HCT116 (cell line): Measurements from ENCODE around the gene HOXB9. TPM values are rescaled to one million over a fixed set of nuclear protein-coding genes. Genes with fewer than 3 reads are reported as not detected.

Experiments
- ATAC-seq: fragments of 200-7000 bp; cut with Tn5 transposase; 2 replicates; pipeline ENCODE4 v1.9.1; 2020; ENCODE audit warnings: mild to moderate bottlenecking, moderate library complexity
- BruUV-seq: library from RNA; stranded (reverse); fragments of 400-500 nt; replicated peaks from 2 replicates; lab custom pipeline; 2021; lab: Mats Ljungman, UMichigan
- CTCF ChIA-PET: fragments of 300-600 bp; sonication (Branson Sonifier 250); formaldehyde crosslinking; loops from one replicate; lab custom pipeline; 2021; ENCODE audit warnings: antibody characterized with exemption; lab: Charles Lee
- POLR2A ChIA-PET: fragments of 300-600, 350-600 bp; sonication (Branson Sonifier 250); formaldehyde crosslinking; loops from one replicate; lab custom pipeline; 2021; ENCODE audit warnings: antibody characterized with exemption; lab: Charles Lee
- RAD21 ChIA-PET, 2 experiments: fragments of 300-600 bp; sonication (Branson Sonifier 250); formaldehyde crosslinking; loops; one replicate each; lab custom pipeline; 2023; ENCODE audit warnings: low total read pairs in 2 of 2; ENCODE audit not compliant: uncharacterized antibody in 2 of 2, unreplicated experiment in 2 of 2, low non-redundant PET in 1 of 2; lab: Charles Lee
- DNase-seq: peaks from one replicate; pipeline ENCODE4 v3.0.0-alpha.2; 2010; ENCODE audit warnings: low read depth, low spot score
- H2AFZ ChIP-seq: fragments of 200-600 bp; shearing (Covaris generic), sonication (generic); 2 replicates; pipeline ENCODE4 v1.6.1; 2017; ENCODE audit warnings: low read depth, mixed run types, mixed read lengths, antibody characterized with exemption, low read length; ENCODE audit not compliant: poor library complexity, severe bottlenecking
- H3K27ac ChIP-seq: 2 replicates; pipeline ENCODE4 v1.5.1; 2012; ENCODE audit warnings: low read depth, low read length
- H3K27me3 ChIP-seq: fragments of 200-600 bp; sonication (generic); 2 replicates; pipeline ENCODE4 v1.6.1; 2016; ENCODE audit warnings: mixed run types, low read length, mixed read lengths; ENCODE audit not compliant: insufficient read depth
- H3K36me3 ChIP-seq, 2 experiments: fragments of 200-500 bp in 1 of 2; fragments of 200-600 bp in 1 of 2; sonication (Bioruptor generic) in 1 of 2; sonication (generic) in 1 of 2; 2 replicates each; pipeline versions ENCODE4 v1.5.1 to v1.6.1; 2014 to 2016; ENCODE audit warnings: low read length in 2 of 2, inconsistent platforms in 1 of 2, mixed read lengths in 1 of 2, mixed run types in 1 of 2; ENCODE audit not compliant: insufficient read depth in 2 of 2, control insufficient read depth in 1 of 2
- H3K4me1 ChIP-seq, 2 experiments: fragments of 200-600 bp in 1 of 2; sonication (generic) in 1 of 2; 2 replicates each; pipeline versions ENCODE4 v1.5.1 to v1.6.1; 2012 to 2017; ENCODE audit warnings: low read length in 2 of 2, inconsistent platforms in 1 of 2, mild to moderate bottlenecking in 1 of 2, mixed read lengths in 1 of 2, mixed run types in 1 of 2, moderate library complexity in 1 of 2; ENCODE audit not compliant: insufficient read depth in 2 of 2, control insufficient read depth in 1 of 2
- H3K4me2 ChIP-seq: fragments of 200-600 bp; sonication (generic); 2 replicates; pipeline ENCODE4 v1.6.1; 2017; ENCODE audit warnings: mixed run types, low read length, mixed read lengths
- H3K4me3 ChIP-seq, 2 experiments: fragments of 200-600 bp in 1 of 2; sonication (generic) in 1 of 2; replicated peaks in 1 of 2; 2 replicates each; pipeline ENCODE4 v1.5.1; 2011 to 2016; ENCODE audit warnings: low read length in 2 of 2, control low read depth in 1 of 2, low read depth in 1 of 2, mild to moderate bottlenecking in 1 of 2, mixed read lengths in 1 of 2, mixed run types in 1 of 2
- H3K79me2 ChIP-seq: fragments of 200-600 bp; sonication (generic); 2 replicates; pipeline ENCODE4 v1.6.1; 2017; ENCODE audit warnings: mild to moderate bottlenecking, mixed run types, low read length, moderate library complexity, mixed read lengths; ENCODE audit not compliant: insufficient read depth
- H3K9ac ChIP-seq: fragments of 200-600 bp; sonication (generic); 2 replicates; pipeline ENCODE4 v1.6.1; 2016; ENCODE audit warnings: low read length, mixed read lengths
- H3K9me2 ChIP-seq: fragments of 200-600 bp; sonication (generic), shearing (Covaris generic); 2 replicates; pipeline ENCODE4 v1.6.1; 2017; ENCODE audit warnings: mixed run types, mild to moderate bottlenecking, moderate library complexity; ENCODE audit not compliant: insufficient read depth
- H3K9me3 ChIP-seq, 2 experiments: fragments of 200-500 bp in 1 of 2; fragments of 200-600 bp in 1 of 2; sonication (Bioruptor generic) in 1 of 2; sonication (generic) in 1 of 2; 2 replicates each; pipeline ENCODE4 v1.6.1; 2014 to 2017; ENCODE audit warnings: low read length in 2 of 2, mixed read lengths in 2 of 2, inconsistent platforms in 1 of 2, low read depth in 1 of 2, mild to moderate bottlenecking in 1 of 2, mixed run types in 1 of 2, moderate library complexity in 1 of 2; ENCODE audit not compliant: control insufficient read depth in 1 of 2, insufficient read depth in 1 of 2
- H4K20me1 ChIP-seq: fragments of 200-600 bp; sonication (generic), shearing (Covaris generic); 2 replicates; pipeline ENCODE4 v1.6.1; 2017; ENCODE audit warnings: mixed run types, mild to moderate bottlenecking, moderate library complexity; ENCODE audit not compliant: insufficient read depth
- CEBPB ChIP-seq: IDR thresholded peaks from 2 replicates; pipeline ENCODE4 v1.6.1; 2012; ENCODE audit warnings: low read depth
- ELF1 ChIP-seq: IDR thresholded peaks from 2 replicates; pipeline ENCODE4 v1.6.1; 2012; ENCODE audit warnings: low read depth, borderline replicate concordance
- POLR2AphosphoS5 ChIP-seq: IDR thresholded peaks from 2 replicates; pipeline ENCODE4 v1.6.1; 2011; ENCODE audit warnings: mild to moderate bottlenecking, low read depth, low read length, moderate library complexity
- ZNF274 ChIP-seq: fragments of 200-500 bp; sonication (Bioruptor generic); IDR thresholded peaks from 2 replicates; pipeline ENCODE4 v1.6.1; 2014; ENCODE audit warnings: mild to moderate bottlenecking, low read depth, low read length, inconsistent platforms
- intact Hi-C: fragments of 100-400 bp; cut with micrococcal nuclease; formaldehyde crosslinking; loops from 2 replicates; pipeline ENCODE4 v1.10.0; 2022
- total RNA-seq: library from RNA; stranded (reverse); gene quantifications from one replicate; pipeline ENCODE4 v1.2.1, GENCODE V29; 2021; ENCODE audit not compliant: unreplicated experiment
- TF ChIP-seq, protein P1 (sequence below): IDR thresholded peaks from 2 replicates; pipeline ENCODE4 v1.6.1; 2012
- TF ChIP-seq, protein P2 (sequence below): IDR thresholded peaks from 2 replicates; pipeline ENCODE4 v1.6.1; 2012

Gene HOXB9
- total RNA-seq, 1 experiment from 2014 or later, result 40.1 TPM

DNA sequence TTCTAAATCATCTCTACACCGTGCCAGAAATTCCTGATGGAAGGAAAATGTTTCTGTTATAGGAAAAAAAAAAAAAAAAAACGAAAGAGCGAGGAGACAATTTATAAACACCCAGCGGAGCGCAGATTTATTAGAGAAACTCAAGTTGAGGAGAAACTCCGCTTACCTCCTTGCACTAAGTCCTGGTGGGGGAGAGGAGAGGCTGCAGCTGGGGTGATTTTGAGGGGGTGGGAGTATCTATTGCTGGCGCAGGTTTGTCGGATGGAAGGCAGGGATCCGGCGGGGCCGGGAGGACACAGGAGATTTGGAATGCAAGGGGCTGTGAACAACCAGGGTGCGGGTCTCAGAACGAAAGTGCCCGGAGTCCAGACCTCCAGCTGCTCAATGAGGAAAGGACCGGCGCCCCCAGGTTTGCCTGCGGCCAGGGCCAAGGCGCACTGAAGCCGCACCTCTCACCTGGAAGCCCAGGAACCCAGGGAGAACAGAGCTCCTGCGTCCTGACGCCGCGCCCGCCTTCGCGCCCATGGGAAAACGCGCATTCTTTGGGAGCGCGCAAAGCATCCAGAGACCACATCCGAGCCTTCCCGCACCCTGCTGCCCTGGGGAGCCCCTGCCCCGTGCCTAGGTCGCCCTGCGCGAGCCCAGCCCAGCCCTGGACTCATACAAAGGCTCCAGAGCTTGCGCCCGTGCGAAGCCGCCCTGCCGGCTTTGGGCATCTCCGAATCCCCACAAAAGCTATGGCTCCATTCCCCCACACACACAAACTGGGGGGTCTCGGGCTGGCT lies 8.5 kb downstream of the HOXB9 start:
- POLR2A ChIA-PET, result interaction anchor here (0.7 to 2.5 kb wide), 5 partner anchors 8 to 592 kb away, joined by 3 to 6 read pairs (median 5); partner anchors contain the start of gene HOXB9
- DNase-seq (no peak), ATAC-seq (peak; percentile 9)
- peaks cover 8 to 38% of the 10 kb centered on the region in 2 experiments; a peak in 3 of 4 replicates for H3K4me1 ChIP-seq
- no peaks in the 10 kb centered on the region for H4K20me1 ChIP-seq
- RAD21 ChIA-PET, result interaction anchor here (1.0 to 1.9 kb wide), 6 partner anchors 27 to 402 kb away, joined by 3 to 7 read pairs (median 4); no protein-coding TSS in a partner anchor
- TF ChIP-seq, protein P1, sequence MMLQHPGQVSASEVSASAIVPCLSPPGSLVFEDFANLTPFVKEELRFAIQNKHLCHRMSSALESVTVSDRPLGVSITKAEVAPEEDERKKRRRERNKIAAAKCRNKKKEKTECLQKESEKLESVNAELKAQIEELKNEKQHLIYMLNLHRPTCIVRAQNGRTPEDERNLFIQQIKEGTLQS, result no peak
- TF ChIP-seq ZNF274 (no peak), ELF1 (no peak), CEBPB (no peak), POLR2AphosphoS5 (peak; percentile 44; the same call in 1 of the 2 replicates)
- TF ChIP-seq, protein P2, sequence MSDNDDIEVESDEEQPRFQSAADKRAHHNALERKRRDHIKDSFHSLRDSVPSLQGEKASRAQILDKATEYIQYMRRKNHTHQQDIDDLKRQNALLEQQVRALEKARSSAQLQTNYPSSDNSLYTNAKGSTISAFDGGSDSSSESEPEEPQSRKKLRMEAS, result no peak
- H3K9me2 ChIP-seq, result no peaks in the 10 kb centered on the region
- H3K27ac ChIP-seq, result peak overlapping the region; percentile 88
- CTCF ChIA-PET, result interaction anchor here (0.6 to 3.7 kb wide), 21 partner anchors 8 to 861 kb away, joined by 3 to 21 read pairs (median 5); partner anchors contain the start of gene HOXB9
- H3K79me2 ChIP-seq, result peaks cover 61% of the 10 kb centered on the region
- H2AFZ ChIP-seq, result no peak overlapping the region
- no peaks in the 10 kb centered on the region; a peak in 1 of 4 replicates for H3K36me3 ChIP-seq
- intact Hi-C loops, result loop anchor here (1.0 to 10.0 kb wide), 9 partner anchors 133 to 593 kb away; no protein-coding TSS in a partner anchor
- H3K27me3 ChIP-seq, result no peaks in the 10 kb centered on the region
- no TSS peak for BruUV-seq
- H3K9me3 ChIP-seq, result no peaks in the 10 kb centered on the region
- H3K9ac ChIP-seq, result peak overlapping the region; percentile 97
- peak overlapping the region; percentile 80 to 90 for H3K4me3 ChIP-seq
- peak overlapping the region; percentile 95 for H3K4me2 ChIP-seq
